ENCODE measurements around the gene ZNF319. TPM values are rescaled to one million over a fixed set of nuclear protein-coding genes. Genes with fewer than 3 reads are reported as not detected.

ZNF319 gene
- total and polyA plus RNA-seq, 2 of the 13 experiments (the other 11 are each of a cell fraction or from before 2014, with no cell fraction given), result 2.4 to 3.6 TPM

- TF ChIP-seq SALL1 (CRISPR knock-in tag; IDR thresholded peaks at IDR 0.05), result no peak
- 0 out of 2 replicates have a peak, but pooled peaks have one; percentile 26 for TF ChIP-seq ZNF709 (CRISPR knock-in tag; IDR thresholded peaks at IDR 0.05)
- no peak for TF ChIP-seq ZNF616 (CRISPR knock-in tag; IDR thresholded peaks at IDR 0.05; ENCODE audit: low read depth)
- TF ChIP-seq NR2F6 (IDR thresholded peaks at IDR 0.05), result 0 out of 2 replicates have a peak, but pooled peaks have one; percentile 11
- TF ChIP-seq NR2F6 (CRISPR knock-in tag; IDR thresholded peaks at IDR 0.05), result no peak
- TF ChIP-seq POLR2G (IDR thresholded peaks at IDR 0.05; ENCODE audit: low read depth, low read length), result peak; percentile 39; the same call in 1 of the 2 replicates
- TF ChIP-seq AGO2 (optimal IDR thresholded peaks at IDR 0.05; ENCODE audit: low read depth, low read length), result peak; percentile 4
- no peak for TF ChIP-seq HMGXB3 (CRISPR knock-in tag; IDR thresholded peaks at IDR 0.05; ENCODE audit: borderline replicate concordance)
These were observed 46.5 kb upstream of the ZNF319 start (continued) for GRCh38 chr16:58046936-58047335.

DNA sequence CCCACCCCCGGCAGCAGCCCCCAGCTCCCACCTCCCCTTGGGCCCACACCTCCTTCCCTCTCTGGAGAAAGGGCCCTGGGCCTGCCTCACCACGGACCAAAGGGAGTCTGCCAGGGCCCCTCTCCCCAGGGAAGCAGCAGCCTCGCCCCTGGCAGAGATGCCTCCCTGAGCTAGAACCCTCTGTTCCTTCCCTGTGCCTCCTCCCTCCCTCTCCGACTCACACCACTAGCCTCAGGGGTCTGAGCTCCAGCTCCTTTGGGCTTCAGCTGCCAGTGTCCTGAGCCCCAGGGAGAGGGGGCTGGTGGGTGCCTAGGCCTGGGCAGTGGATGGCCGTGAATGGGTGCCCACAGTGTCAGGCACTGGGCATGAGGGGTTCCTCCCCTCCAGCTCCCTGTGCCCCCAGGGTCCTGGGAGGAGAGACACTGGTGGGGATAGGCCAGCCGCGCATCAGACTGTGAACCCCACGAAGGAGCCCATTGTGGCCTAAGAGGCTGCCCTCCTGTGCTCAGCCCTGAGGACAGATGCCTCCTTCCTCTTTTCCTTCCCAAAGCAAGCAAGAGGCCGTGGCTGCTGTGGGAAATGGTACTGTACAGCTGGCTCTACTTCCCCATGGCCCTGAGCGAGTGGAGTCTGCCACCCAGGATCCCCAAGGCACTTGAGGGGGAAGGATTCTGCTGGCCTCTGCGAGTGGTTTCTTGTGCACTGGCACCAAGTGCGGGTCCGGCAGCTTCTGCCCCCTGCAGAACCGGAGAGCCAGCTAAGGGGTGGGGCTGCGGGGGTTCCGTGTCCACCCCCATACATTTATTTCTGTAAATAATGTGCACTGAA is 45.8 kb upstream of the ZNF319 start:
- DNase-seq (ENCODE audit: low spot score) (no peak), FAIRE-seq (no peak), ATAC-seq (peak; percentile 2; the same call in 1 of the 3 replicates)
- no TSS peak for BruUV-seq (replicated peaks)
- Histone ChIP-seq H3K9ac (ENCODE audit: insufficient read depth, low read depth, low read length) (no peak overlapping the region), H3K4me3 (replicated peaks in 1 of 3; ENCODE audit: insufficient read depth in 1 of 3, low read depth in 2 of 3, low read length in 3 of 3) (no peak overlapping the region), H3K4me2 (ENCODE audit: low read depth, low read length) (no peak overlapping the region), H3K36me3 (replicated peaks in 1 of 2; ENCODE audit: control insufficient read depth in 1 of 2, insufficient read depth in 2 of 2, low read length in 2 of 2) (peaks cover 25 to 31% of the 10 kb centered on the region in 2 experiments), H3K27ac (ENCODE audit: extremely low read length, insufficient read depth, low read length) (no peak overlapping the region), H4K20me1 (ENCODE audit: insufficient read depth, low read length) (no peaks in the 10 kb centered on the region), H3K79me2 (ENCODE audit: insufficient read depth, low read length) (no peaks in the 10 kb centered on the region), H2AFZ (ENCODE audit: low read length) (no peak overlapping the region), H3K4me1 (ENCODE audit: insufficient read depth, low read length) (peaks cover 15% of the 10 kb centered on the region), H3K9me3 (ENCODE audit: low read length) (no peaks in the 10 kb centered on the region), H3K27me3 (ENCODE audit: control insufficient read depth in 1 of 2, insufficient read depth in 2 of 2, low read length in 2 of 2) (peaks cover 3 to 13% of the 10 kb centered on the region in 2 experiments; a peak in 2 of 5 replicates)
- 87% methylated on average over 13 of the region's 16 CpGs for WGBS (ENCODE audit: low lambda C conversion rate)
- intact Hi-C loops (cut with micrococcal nuclease; ENCODE audit: unreplicated experiment) (no loop called here), in situ Hi-C loops (cut with HindIII; ENCODE audit: extremely low pct_ligation_motif_present, low pct_unique_long_range_greater_than_20kb) (no loop called here)
- ChIA-PET CTCF (ENCODE audit: low intra/inter-chr PET ratio, low total read pairs) (no interaction called here), POLR2A (no interaction called here)
- TF ChIP-seq MEF2D (CRISPR knock-in tag; IDR thresholded peaks at IDR 0.05) (no peak), AGO2 (optimal IDR thresholded peaks at IDR 0.05; ENCODE audit: low read depth, low read length) (peak; percentile 91), HDAC1 (CRISPR knock-in tag; IDR thresholded peaks at IDR 0.05) (no peak), POLR2A (IDR thresholded peaks at IDR 0.05; ENCODE audit: insufficient read depth in 1 of 2, low read depth in 2 of 2, low read length in 2 of 2) (0 out of 4 replicates have a peak, but pooled peaks of 1 of the 2 experiments have one; percentile 5), TBL1XR1 (IDR thresholded peaks at IDR 0.05; ENCODE audit: borderline replicate concordance, low read length, partially characterized antibody) (no peak), IRX3 (CRISPR knock-in tag; IDR thresholded peaks at IDR 0.05; ENCODE audit: borderline replicate concordance, low read depth) (no peak), JARID2 (CRISPR knock-in tag; IDR thresholded peaks at IDR 0.05; ENCODE audit: insufficient replicate concordance) (no peak), RBM22 (optimal IDR thresholded peaks at IDR 0.05; ENCODE audit: low read length) (peak; percentile 64), ZNF564 (CRISPR knock-in tag; IDR thresholded peaks at IDR 0.05) (no peak), ZNF501 (CRISPR knock-in tag; IDR thresholded peaks at IDR 0.05) (peak; percentile 47; the same call in 1 of the 2 replicates), POLR2AphosphoS5 (IDR thresholded peaks at IDR 0.05; ENCODE audit: low read depth, low read length) (0 out of 2 replicates have a peak, but pooled peaks have one; percentile 24), BORCS8-MEF2B (CRISPR knock-in tag; IDR thresholded peaks at IDR 0.05) (0 out of 2 replicates have a peak, but pooled peaks have one; percentile 27)
